Peyer's patch (tissue), 4 donors: Measurements from ENCODE around the gene SMYD4. TPM values are rescaled to one million over a fixed set of nuclear protein-coding genes. Genes with fewer than 3 reads are reported as not detected.
"Not testable (repeated sequence)": the region's sequence is repeated elsewhere in the genome, so short reads cannot be mapped to it uniquely, and the experiment has no call there.

ENCODE experiments used
- DNase-seq, 3 donors: peaks; one replicate each; pipeline ENCODE4 v3.0.0-alpha.2; 2017 to 2019
- H3K27ac ChIP-seq, 4 donors: fragments of 200-600 bp; sonication (generic); one replicate each; pipeline ENCODE4 v1.5.1; 2016 to 2019
- H3K27me3 ChIP-seq, 2 donors: fragments of 200-600 bp; sonication (generic); one replicate each; pipeline ENCODE4 v1.5.1; 2019
- H3K36me3 ChIP-seq, 3 donors: fragments of 200-600 bp; sonication (generic); one replicate each; pipeline ENCODE4 v1.5.1; 2016 to 2019
- H3K4me1 ChIP-seq, 4 donors: fragments of 200-600 bp; sonication (generic); one replicate each; pipeline ENCODE4 v1.5.1; 2016 to 2019
- H3K4me3 ChIP-seq, 4 donors: fragments of 200-600 bp; sonication (generic); 1 replicate in 3 of 4; 2 replicates in 1 of 4; pipeline ENCODE4 v1.5.1; 2016 to 2019; ENCODE audit warnings: mild to moderate bottlenecking in 1 of 4
- H3K9me3 ChIP-seq, 4 donors: fragments of 200-600 bp; sonication (generic); one replicate each; pipeline ENCODE4 v1.5.1; 2016 to 2019; ENCODE audit warnings: mild to moderate bottlenecking in 1 of 4
- CTCF ChIP-seq, 6 experiments: fragments of 450-650 bp in 4 of 6; fragments of 200-600 bp in 2 of 6; sonication (generic) in 1 of 6; IDR thresholded peaks; one replicate each; pipeline ENCODE4 v1.5.1; 2017 to 2019; ENCODE audit warnings: antibody characterized with exemption in 6 of 6, mild to moderate bottlenecking in 3 of 6, moderate library complexity in 1 of 6
- POLR2A ChIP-seq, 2 donors: fragments of 450-650 bp; IDR thresholded peaks; one replicate each; pipeline ENCODE4 v1.5.1; 2017; ENCODE audit warnings: antibody characterized with exemption in 2 of 2, mild to moderate bottlenecking in 2 of 2, moderate library complexity in 2 of 2
- total RNA-seq, 4 donors: library from RNA; depleted of rRNA; stranded (reverse); fragments of >200 nt; gene quantifications; one replicate each; pipeline ENCODE4 v1.1.0, GENCODE V29; 2016

SMYD4 gene
- total RNA-seq, 4 donors from 2014 or later = 31.2 to 42.1 (median 39.8) TPM

DNA sequence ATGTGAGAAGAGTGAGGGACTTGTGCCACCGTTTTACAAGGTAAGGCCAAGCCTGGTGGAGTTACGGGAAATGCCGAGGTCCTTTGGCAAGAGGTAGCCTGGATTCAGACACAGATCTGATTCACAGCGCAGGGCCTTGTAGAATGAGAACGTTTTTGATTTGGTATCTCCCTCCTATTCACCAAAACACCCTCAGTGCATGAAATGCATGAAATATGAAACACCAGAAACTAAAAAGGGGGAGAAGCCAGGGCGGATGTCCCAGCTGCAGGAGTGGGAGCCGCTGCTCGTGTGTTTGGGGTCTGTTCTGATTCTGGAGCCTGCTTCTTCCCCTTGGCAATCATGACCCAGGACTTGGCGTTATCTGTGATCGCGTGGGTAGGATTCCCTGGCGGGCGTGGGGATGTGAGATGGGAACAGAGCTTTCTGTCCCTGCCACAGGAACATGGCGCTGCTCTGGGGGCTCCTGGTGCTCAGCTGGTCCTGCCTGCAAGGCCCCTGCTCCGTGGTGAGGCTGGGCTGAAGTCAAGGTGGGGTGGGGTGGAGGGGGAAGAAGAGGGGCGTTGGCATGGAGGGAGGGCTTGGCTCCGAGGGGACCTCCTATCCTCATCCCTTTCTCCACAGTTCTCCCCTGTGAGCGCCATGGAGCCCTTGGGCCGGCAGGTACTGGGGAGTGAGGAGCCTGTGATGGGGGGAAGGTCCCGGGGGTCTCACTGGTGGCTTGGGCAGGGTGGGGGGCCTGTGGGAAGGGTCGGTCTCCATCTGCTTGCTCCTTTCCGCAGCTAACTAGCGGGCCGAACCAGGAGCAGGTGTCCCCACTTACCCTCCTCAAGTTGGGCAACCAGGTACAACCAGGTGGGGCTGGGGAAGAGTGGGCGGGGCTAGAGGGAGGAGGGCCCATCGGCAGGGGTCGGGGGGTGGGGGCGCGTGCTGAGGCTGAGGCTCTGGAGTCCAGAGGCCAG, 84.9 kb downstream of the SMYD4 start:
- Histone ChIP-seq H3K4me3 (peak overlapping the region in 1 of 4 donors; percentile 6), H3K4me1 (peaks cover 0 to 10% (median 0%) of the 10 kb centered on the region in 4 donors), H3K27ac (peak overlapping the region in 2 of 4 donors; percentile 31 to 40), H3K27me3 (no peaks in the 10 kb centered on the region), H3K36me3 (no peaks in the 10 kb centered on the region), H3K9me3 (no peaks in the 10 kb centered on the region)
- TF ChIP-seq CTCF (IDR thresholded peaks at IDR 0.05) = no peak
- no peak for TF ChIP-seq POLR2A (IDR thresholded peaks at IDR 0.05)
- no peak for DNase-seq

- Histone ChIP-seq H3K27ac (no peak overlapping the region), H3K9me3 (no peaks in the 10 kb centered on the region), H3K27me3 (no peaks in the 10 kb centered on the region), H3K4me1 (peaks cover 0 to 10% (median 0%) of the 10 kb centered on the region in 4 donors), H3K4me3 (peak overlapping the region in 1 of 4 donors; percentile 25), H3K36me3 (no peaks in the 10 kb centered on the region)
- TF ChIP-seq POLR2A (IDR thresholded peaks at IDR 0.05) (no peak), CTCF (IDR thresholded peaks at IDR 0.05) (no peak)
- no peak for DNase-seq
These were observed 86.6 kb downstream of the SMYD4 start for GRCh38 chr17:1743088-1743439.

DNA sequence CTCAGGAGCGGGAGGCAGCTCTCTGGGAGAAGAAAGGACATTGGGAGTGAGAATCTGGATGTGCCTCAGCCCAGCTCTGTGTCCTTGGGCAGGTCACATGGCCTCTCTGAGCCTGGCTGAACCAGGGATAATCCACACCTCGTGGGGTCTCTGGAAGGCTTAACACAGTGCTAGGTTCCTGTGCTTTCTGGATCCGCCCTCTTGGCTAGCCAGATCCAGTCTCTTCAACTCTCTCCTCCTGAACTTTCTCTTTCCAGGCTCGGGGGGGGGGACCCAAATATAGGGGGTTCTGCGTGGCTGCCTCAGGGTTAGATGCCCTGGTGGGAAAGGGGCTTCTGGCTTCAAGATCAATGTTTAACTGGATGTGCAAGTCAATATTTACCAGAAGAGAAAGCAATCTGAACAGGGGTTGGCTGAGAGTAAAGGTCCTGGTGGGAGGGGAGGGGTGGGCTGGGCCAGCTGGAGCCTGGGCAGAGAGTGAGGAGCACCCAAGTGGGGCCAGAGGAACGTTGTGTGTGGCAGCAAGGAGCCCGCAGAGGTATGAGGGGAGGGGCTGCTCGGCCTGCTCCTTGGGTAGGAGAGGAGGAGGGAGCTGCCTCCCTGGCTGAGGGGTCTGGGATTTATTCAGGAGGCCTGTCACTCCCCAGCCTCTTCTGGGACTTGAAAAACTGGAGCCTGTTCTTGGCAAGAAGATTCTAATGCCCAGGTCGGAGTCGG, 87.2 kb downstream of the SMYD4 start, which contains the start of gene SERPINF2:
SERPINF2 (plus strand) TSS at position 501 of the 717 bp plus-strand sequence. CDS start 2,125 bp downstream, outside the sequence.
- peaks cover 0 to 10% (median 0%) of the 10 kb centered on the region in 4 donors for H3K4me1 ChIP-seq
- no peaks in the 10 kb centered on the region for H3K27me3 ChIP-seq
- H3K27ac ChIP-seq = no peak within 1 kb of the TSS
- DNase-seq = no peak
- H3K9me3 ChIP-seq = no peaks in the 10 kb centered on the region
- H3K4me3 ChIP-seq = peak within 1 kb of the TSS in 1 of 4 donors; percentile 25
- no peak for TF ChIP-seq CTCF (IDR thresholded peaks at IDR 0.05)
- no peak for TF ChIP-seq POLR2A (IDR thresholded peaks at IDR 0.05)
- peaks cover 0 to 5% (median 0%) of the 10 kb centered on the region in 3 donors for H3K36me3 ChIP-seq

DNA sequence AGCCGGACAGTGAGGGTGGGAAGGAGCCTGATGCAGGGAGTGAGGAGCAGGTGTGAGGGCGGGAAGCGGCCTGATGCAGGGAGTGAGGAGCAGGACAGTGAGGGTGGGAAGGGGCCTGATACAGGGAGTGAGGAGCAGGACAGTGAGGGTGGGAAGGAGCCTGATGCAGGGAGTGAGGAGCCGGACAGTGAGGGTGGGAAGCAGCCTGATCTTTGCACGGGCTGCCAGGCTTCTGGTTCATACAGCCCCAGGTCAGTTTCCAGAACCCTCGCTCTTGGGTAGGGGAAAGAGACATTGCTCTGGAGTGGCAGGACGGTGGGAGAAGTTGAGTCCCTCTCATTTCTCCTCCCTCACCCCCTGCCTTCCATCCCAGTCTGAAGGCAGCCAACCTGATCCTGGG, 87.8 kb downstream of the SMYD4 start:
- not testable (repeated sequence) for H3K9me3 ChIP-seq, DNase-seq, H3K27me3 ChIP-seq, H3K27ac ChIP-seq, H3K4me3 ChIP-seq
- H3K36me3 ChIP-seq = peaks cover 0 to 11% (median 0%) of the 10 kb centered on the region in 3 donors
- peaks cover 0 to 14% (median 0%) of the 10 kb centered on the region in 4 donors for H3K4me1 ChIP-seq

GRCh38 chr17:1737531-1738291, 92.0 kb downstream of the SMYD4 start:
- TF ChIP-seq CTCF (IDR thresholded peaks at IDR 0.05) (no peak), POLR2A (IDR thresholded peaks at IDR 0.05) (no peak)
- no peak for DNase-seq
- H3K27me3 ChIP-seq = no peaks in the 10 kb centered on the region
- peak overlapping the region in 3 of 4 donors; percentile 20 to 61 (median 58) for H3K27ac ChIP-seq
- no peak overlapping the region for H3K4me3 ChIP-seq
- H3K36me3 ChIP-seq = peaks cover 0 to 31% (median 0%) of the 10 kb centered on the region in 3 donors
- peaks cover 0 to 25% (median 2%) of the 10 kb centered on the region in 4 donors for H3K4me1 ChIP-seq
- H3K9me3 ChIP-seq = no peaks in the 10 kb centered on the region
